Gastroesophageal sphincter (tissue), 4 donors: ENCODE data around the gene COL18A1. TPM values are rescaled to one million over a fixed set of nuclear protein-coding genes. Genes with fewer than 3 reads are reported as not detected.

ENCODE experiments used
- ATAC-seq: fragments of 150-250 bp; one replicate; pipeline ENCODE4 v1.9.1; 2016; ENCODE audit warnings: mild to moderate bottlenecking, moderate library complexity
- H3K27ac ChIP-seq, 4 donors: fragments of 200-600 bp; sonication (generic) in 3 of 4; 1 replicate in 3 of 4; 2 replicates in 1 of 4; pipeline ENCODE4 v1.5.1; 2016 to 2019
- H3K27me3 ChIP-seq: fragments of 200-600 bp; sonication (generic); one replicate; pipeline ENCODE4 v1.5.1; 2019
- H3K36me3 ChIP-seq, 2 donors: fragments of 200-600 bp; sonication (generic); one replicate each; pipeline ENCODE4 v1.5.1; 2019; ENCODE audit warnings: control low read depth in 1 of 2
- H3K4me1 ChIP-seq, 3 donors: fragments of 200-600 bp; sonication (generic); 1 replicate in 2 of 3; 2 replicates in 1 of 3; pipeline ENCODE4 v1.5.1; 2016 to 2019; ENCODE audit warnings: control low read depth in 2 of 3
- H3K4me3 ChIP-seq, 2 donors: fragments of 200-600 bp; sonication (generic); one replicate each; pipeline ENCODE4 v1.5.1; 2019; ENCODE audit warnings: mild to moderate bottlenecking in 1 of 2, moderate library complexity in 1 of 2
- H3K9me3 ChIP-seq, 3 donors: fragments of 200-600 bp; sonication (generic); one replicate each; pipeline ENCODE4 v1.5.1; 2017 to 2019; ENCODE audit warnings: control low read depth in 2 of 3
- EP300 ChIP-seq: sonication (generic); formaldehyde crosslinking; IDR thresholded peaks from one replicate; pipeline ENCODE4 v1.6.1; 2017; ENCODE audit warnings: antibody characterized with exemption, mild to moderate bottlenecking
- POLR2A ChIP-seq, 2 donors: fragments of 450-650 bp; IDR thresholded peaks; one replicate each; pipeline ENCODE4 v1.6.1; 2017; ENCODE audit warnings: antibody characterized with exemption in 2 of 2, mild to moderate bottlenecking in 2 of 2, moderate library complexity in 1 of 2
- POLR2AphosphoS5 ChIP-seq: sonication (generic); formaldehyde crosslinking; IDR thresholded peaks from one replicate; pipeline ENCODE4 v1.6.1; 2017; ENCODE audit warnings: antibody characterized with exemption
- WGBS, 2 donors: methylation state at CpG; one replicate each; pipeline ENCODE4 v1.1.5; 2018; ENCODE audit warnings: low coverage in 1 of 2; 5-methylcytosine and 5-hydroxymethylcytosine counted together
- total RNA-seq, 4 donors: library from RNA; depleted of rRNA; stranded (reverse); fragments of >200 nt; gene quantifications; one replicate each; pipeline ENCODE4 v1.1.0, GENCODE V29; 2016
- TF ChIP-seq, protein P1 (sequence below), 4 experiments: fragments of 200-600 bp in 2 of 4; fragments of 450-650 bp in 2 of 4; sonication (generic) in 1 of 4; IDR thresholded peaks; one replicate each; pipeline ENCODE4 v1.5.1; 2017 to 2019; ENCODE audit warnings: antibody characterized with exemption in 4 of 4, mild to moderate bottlenecking in 2 of 4, moderate library complexity in 2 of 4

Gene COL18A1
- total RNA-seq, 4 donors from 2014 or later, result 69.3 to 116 (median 78.4) TPM

DNA sequence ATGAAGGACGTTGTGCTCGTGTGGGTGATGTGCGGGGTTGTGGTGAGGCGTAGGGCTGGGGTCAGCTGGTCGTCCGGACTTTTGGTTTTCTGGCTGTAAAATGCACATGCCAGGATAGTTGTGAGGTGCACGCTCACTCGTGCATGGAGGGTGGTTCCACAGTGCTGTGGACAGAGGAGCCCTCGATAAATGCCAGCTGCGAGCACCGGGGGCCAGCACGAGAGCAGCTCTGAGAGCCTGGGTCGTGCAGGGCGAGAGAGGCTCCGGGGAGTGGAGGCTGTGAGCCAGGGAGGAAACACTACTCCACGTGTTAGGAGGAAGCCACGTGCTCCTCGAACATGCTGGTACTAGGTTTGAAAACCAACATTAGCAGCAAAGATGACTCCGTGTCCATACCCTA lies 39.4 kb downstream of the COL18A1 start:
- Histone ChIP-seq H3K27me3 (peaks cover 5% of the 10 kb centered on the region), H3K9me3 (peaks cover 0 to 11% (median 0%) of the 10 kb centered on the region in 3 donors), H3K36me3 (no peaks in the 10 kb centered on the region), H3K4me3 (no peak overlapping the region), H3K4me1 (peaks cover 0 to 18% (median 0%) of the 10 kb centered on the region in 3 donors), H3K27ac (no peak overlapping the region)
- TF ChIP-seq EP300, result no peak
- TF ChIP-seq, protein P1, sequence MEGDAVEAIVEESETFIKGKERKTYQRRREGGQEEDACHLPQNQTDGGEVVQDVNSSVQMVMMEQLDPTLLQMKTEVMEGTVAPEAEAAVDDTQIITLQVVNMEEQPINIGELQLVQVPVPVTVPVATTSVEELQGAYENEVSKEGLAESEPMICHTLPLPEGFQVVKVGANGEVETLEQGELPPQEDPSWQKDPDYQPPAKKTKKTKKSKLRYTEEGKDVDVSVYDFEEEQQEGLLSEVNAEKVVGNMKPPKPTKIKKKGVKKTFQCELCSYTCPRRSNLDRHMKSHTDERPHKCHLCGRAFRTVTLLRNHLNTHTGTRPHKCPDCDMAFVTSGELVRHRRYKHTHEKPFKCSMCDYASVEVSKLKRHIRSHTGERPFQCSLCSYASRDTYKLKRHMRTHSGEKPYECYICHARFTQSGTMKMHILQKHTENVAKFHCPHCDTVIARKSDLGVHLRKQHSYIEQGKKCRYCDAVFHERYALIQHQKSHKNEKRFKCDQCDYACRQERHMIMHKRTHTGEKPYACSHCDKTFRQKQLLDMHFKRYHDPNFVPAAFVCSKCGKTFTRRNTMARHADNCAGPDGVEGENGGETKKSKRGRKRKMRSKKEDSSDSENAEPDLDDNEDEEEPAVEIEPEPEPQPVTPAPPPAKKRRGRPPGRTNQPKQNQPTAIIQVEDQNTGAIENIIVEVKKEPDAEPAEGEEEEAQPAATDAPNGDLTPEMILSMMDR (IDR thresholded peaks at IDR 0.05), result no peak
- no peak for TF ChIP-seq POLR2A (IDR thresholded peaks at IDR 0.05)
- WGBS, 2 donors, result 68 to 75% methylated on average over 4 to 14 of the region's 19 CpGs
- no peak for ATAC-seq

DNA sequence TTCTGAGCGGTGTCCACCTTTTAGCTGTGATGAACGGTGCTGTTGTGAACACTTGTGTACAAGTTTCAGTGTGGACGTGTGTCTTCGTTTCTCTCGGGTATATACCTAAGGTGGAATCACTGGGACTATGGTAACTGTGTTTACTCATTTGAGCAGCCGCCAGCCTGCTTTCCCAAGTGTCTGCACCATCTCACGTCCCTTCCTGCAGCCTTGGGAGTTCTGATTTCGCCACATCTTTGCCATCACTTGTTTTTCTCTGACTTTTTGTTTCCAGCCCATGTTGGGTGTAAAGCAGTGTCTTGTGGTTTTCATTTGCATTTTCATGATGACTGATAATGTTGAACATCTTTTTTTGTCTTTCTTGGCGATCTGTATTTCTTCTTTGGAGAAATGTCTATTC lies 40.4 kb downstream of the COL18A1 start:
- peaks cover 0 to 11% (median 0%) of the 10 kb centered on the region in 3 donors for H3K4me1 ChIP-seq
- H3K36me3 ChIP-seq, result no peaks in the 10 kb centered on the region
- no peak for ATAC-seq
- peaks cover 0 to 11% (median 0%) of the 10 kb centered on the region in 3 donors for H3K9me3 ChIP-seq
- WGBS, 2 donors, result 82 to 100% methylated on average over 1 to 9 of the region's 9 CpGs
- peaks cover 11% of the 10 kb centered on the region for H3K27me3 ChIP-seq
- no peak overlapping the region for H3K4me3 ChIP-seq
- H3K27ac ChIP-seq, result no peak overlapping the region
- no peak for TF ChIP-seq POLR2AphosphoS5
- TF ChIP-seq, protein P1 (IDR thresholded peaks at IDR 0.05), result no peak

DNA sequence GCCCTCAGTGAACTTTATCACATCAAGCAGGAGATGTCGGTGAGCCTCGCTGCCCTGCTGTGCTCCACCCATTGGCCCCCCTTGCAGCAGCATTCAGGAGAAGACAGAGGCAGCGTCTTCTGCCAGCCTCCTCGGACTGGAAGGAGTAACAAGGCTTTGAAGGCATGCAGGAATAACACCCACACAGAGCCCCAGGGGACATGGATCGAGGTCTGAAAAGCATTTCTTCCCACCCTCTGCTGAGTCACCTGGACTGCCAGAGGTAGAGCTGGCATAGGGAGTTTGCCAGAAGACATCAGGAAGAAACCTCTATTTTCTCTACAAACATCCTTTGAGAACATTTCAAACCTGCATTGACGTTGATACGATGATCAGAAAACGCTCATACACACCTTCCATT lies 42.9 kb downstream of the COL18A1 start:
- WGBS, 2 donors, result 82 to 97% methylated on average over 3 to 6 of the region's 8 CpGs
- no peak for TF ChIP-seq POLR2AphosphoS5
- TF ChIP-seq, protein P1 (IDR thresholded peaks at IDR 0.05), result no peak
- TF ChIP-seq POLR2A (IDR thresholded peaks at IDR 0.05), result no peak
- TF ChIP-seq EP300, result no peak
- H3K36me3 ChIP-seq, result no peaks in the 10 kb centered on the region
- no peak overlapping the region for H3K27ac ChIP-seq
- H3K27me3 ChIP-seq, result peaks cover 11% of the 10 kb centered on the region
- no peak for ATAC-seq
- H3K4me3 ChIP-seq, result no peak overlapping the region
- peaks cover 0 to 11% (median 0%) of the 10 kb centered on the region in 3 donors for H3K4me1 ChIP-seq
- H3K9me3 ChIP-seq, result peaks cover 0 to 11% (median 0%) of the 10 kb centered on the region in 3 donors

DNA sequence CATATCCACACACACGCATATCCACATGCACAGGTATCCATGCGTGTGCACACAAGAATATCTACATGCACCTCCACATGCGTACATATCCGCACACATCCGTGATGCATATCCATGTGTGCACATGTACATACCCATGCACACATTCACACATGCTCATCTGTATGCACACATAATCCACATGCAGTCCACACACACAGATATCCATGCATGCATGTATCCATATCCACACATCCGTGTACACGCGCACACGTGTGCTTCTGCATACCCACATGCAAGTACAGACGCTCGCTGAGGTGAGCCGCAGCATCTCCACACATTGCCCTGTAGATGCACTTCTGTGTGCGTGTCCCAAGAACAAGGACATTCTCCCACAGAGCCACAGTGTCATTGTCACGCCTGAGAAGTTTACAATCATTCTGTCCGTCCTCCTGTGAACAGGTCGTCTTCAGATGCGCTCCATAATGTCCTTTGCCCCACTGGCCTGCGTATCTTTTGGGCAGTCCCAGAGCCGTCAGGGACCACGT lies 43.4 kb downstream of the COL18A1 start:
- WGBS, 2 donors, result 79 to 89% methylated on average over 11 to 18 of the region's 20 CpGs
- no peak for ATAC-seq

More for the DNA sequence above, 43.4 kb downstream of the COL18A1 start:
- Histone ChIP-seq H3K4me3 (no peak overlapping the region), H3K4me1 (peaks cover 0 to 13% (median 0%) of the 10 kb centered on the region in 3 donors), H3K36me3 (no peaks in the 10 kb centered on the region), H3K27ac (no peak overlapping the region), H3K27me3 (peaks cover 11% of the 10 kb centered on the region), H3K9me3 (peaks cover 0 to 11% (median 0%) of the 10 kb centered on the region in 3 donors)
- TF ChIP-seq, protein P1 (IDR thresholded peaks at IDR 0.05), result no peak
- TF ChIP-seq POLR2A (IDR thresholded peaks at IDR 0.05), result no peak
- TF ChIP-seq EP300, result no peak
- TF ChIP-seq POLR2AphosphoS5, result no peak
